GM12865 (cell line): ENCODE results near the gene LMX1B.
"Not testable (repeated sequence)": the region's sequence is repeated elsewhere in the genome, so short reads cannot be mapped to it uniquely, and the experiment has no call there.

ENCODE experiments used
- DNase-seq: peaks from one replicate; pipeline ENCODE4 v3.0.0; 2010; ENCODE audit warnings: low read depth
- H3K4me3 ChIP-seq: 2 replicates; pipeline ENCODE4 v1.5.1; 2011; ENCODE audit warnings: mild to moderate bottlenecking, low read depth, low read length, control low read depth
- TF ChIP-seq, protein P1 (sequence below): IDR thresholded peaks from 2 replicates; pipeline ENCODE4 v1.5.1; 2011; ENCODE audit warnings: low read length, control low read depth, low read depth, inconsistent platforms; ENCODE audit not compliant: insufficient read depth; ENCODE audit errors: missing control alignments

LMX1B gene

GRCh38 chr9:126705767-126706697, 92.3 kb downstream of the LMX1B start:
- TF ChIP-seq, protein P1, sequence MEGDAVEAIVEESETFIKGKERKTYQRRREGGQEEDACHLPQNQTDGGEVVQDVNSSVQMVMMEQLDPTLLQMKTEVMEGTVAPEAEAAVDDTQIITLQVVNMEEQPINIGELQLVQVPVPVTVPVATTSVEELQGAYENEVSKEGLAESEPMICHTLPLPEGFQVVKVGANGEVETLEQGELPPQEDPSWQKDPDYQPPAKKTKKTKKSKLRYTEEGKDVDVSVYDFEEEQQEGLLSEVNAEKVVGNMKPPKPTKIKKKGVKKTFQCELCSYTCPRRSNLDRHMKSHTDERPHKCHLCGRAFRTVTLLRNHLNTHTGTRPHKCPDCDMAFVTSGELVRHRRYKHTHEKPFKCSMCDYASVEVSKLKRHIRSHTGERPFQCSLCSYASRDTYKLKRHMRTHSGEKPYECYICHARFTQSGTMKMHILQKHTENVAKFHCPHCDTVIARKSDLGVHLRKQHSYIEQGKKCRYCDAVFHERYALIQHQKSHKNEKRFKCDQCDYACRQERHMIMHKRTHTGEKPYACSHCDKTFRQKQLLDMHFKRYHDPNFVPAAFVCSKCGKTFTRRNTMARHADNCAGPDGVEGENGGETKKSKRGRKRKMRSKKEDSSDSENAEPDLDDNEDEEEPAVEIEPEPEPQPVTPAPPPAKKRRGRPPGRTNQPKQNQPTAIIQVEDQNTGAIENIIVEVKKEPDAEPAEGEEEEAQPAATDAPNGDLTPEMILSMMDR, result peak; percentile 74
- no peak overlapping the region for H3K4me3 ChIP-seq
- peak; percentile 66 for DNase-seq

- TF ChIP-seq, protein P1, result no peak
- no peak overlapping the region for H3K4me3 ChIP-seq
- DNase-seq, result no peak
These were observed 92.9 kb downstream of the LMX1B start for GRCh38 chr9:126706698-126707053.

DNA sequence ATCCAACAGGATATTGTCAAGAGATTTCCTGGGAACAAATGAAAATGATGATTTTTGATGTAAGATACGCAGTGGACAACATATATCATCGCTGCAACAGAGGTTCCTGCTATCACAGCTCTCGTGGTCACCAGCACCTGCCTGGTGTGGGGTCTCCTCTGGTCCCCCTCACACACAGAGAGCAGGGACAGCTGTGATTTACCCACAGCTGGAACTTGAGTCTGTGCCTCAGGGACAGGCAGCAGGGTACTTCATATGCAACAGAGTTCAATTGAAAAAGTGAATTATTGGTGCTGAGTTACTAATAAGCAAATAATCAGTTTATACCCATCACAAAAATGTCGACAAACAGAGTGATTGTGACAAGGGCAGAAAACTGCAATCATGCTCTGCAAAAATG, 93.4 kb downstream of the LMX1B start:
- no peak for DNase-seq
- H3K4me3 ChIP-seq, result no peak overlapping the region
- TF ChIP-seq, protein P1, result no peak

- not testable (repeated sequence) for H3K4me3 ChIP-seq
These were observed 94.0 kb downstream of the LMX1B start for GRCh38 chr9:126707712-126708111.

DNA sequence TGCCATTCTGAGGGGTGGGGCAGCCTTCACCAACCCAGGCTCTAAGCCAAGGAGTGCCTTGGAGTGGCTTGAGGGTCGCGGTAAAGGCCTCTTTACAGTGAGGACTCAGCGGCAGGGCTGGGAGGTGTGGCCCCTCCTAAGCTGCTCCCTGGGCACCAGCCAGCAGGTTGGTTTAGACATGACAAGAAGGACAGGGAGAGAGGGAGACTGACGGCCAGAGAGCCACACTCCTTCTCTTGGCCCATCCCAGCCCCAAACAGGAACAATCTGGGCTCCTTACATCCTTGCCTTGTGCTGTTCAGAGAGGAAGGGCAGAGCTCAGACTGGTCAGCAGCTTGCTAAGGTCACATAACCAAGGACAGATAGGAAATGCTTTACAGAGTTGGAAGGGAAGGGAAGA, 94.5 kb downstream of the LMX1B start:
- H3K4me3 ChIP-seq, result no peak overlapping the region
- DNase-seq, result no peak
- TF ChIP-seq, protein P1, result no peak

More at GRCh38 chr9:126707712-126708111, 94.0 kb downstream of the LMX1B start:
- not testable (repeated sequence) for DNase-seq

GRCh38 chr9:126709241-126709640, 95.5 kb downstream of the LMX1B start:
- TF ChIP-seq, protein P1, result no peak
- DNase-seq, result no peak
- H3K4me3 ChIP-seq, result no peak overlapping the region

- H3K4me3 ChIP-seq, result no peak overlapping the region
- DNase-seq, result no peak
- TF ChIP-seq, protein P1, result no peak
These were observed 101.7 kb downstream of the LMX1B start for GRCh38 chr9:126715382-126715781.

DNA sequence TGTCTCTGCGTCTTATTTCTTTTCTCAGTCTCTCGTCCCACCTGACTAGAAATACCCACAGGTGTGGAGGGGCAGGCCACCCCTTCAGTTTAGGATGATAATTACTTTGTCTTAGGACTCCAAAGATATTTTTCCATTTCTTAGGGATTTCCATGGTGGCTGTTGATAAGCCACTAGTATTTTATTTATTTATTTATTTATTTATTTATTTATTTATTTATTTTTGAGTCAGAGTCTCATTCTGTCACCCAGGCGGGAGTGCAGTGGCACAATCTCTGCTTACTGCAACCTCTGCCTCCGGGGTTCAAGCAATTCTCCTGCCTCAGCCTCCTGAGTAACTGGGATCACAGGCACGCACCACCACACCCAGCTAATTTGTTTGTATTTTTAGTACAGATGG, 103.7 kb downstream of the LMX1B start:
- not testable (repeated sequence) for DNase-seq, H3K4me3 ChIP-seq
